DMS153 treated with DMSO at 0.1 percent for 48 hours (cell line): ENCODE data around the gene ETS1.

ENCODE experiments used
- DNase-seq: peaks from one replicate; lab custom pipeline; 2025; ENCODE audit not compliant: unreplicated experiment; lab: John Stamatoyannopoulos, UW

ETS1 gene

GRCh38 chr11:128412847-128413791 lies 174.2 kb downstream of the ETS1 start:
- no peak for DNase-seq

GRCh38 chr11:128411812-128412211 lies 175.5 kb downstream of the ETS1 start:
- DNase-seq = no peak

DNA sequence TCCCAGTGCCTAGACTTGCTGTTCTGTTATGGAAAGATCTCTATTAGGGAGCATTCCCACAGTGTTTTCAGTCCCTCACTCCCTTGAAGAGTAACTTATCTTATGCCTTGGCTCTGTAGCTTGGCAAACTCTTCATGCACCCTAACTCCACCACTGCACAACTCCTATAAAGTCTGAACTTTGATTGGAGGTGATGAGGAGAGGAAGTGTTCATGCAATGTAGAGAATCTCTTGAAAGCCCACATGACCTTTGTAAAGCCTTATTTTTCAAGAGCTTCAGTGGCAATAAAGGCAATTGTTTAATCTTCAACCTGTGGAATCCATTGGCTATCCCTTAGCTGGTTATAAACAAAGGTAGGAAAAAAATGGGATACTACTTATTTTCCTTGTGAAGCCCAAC lies 176.2 kb downstream of the ETS1 start:
- no peak for DNase-seq

DNA sequence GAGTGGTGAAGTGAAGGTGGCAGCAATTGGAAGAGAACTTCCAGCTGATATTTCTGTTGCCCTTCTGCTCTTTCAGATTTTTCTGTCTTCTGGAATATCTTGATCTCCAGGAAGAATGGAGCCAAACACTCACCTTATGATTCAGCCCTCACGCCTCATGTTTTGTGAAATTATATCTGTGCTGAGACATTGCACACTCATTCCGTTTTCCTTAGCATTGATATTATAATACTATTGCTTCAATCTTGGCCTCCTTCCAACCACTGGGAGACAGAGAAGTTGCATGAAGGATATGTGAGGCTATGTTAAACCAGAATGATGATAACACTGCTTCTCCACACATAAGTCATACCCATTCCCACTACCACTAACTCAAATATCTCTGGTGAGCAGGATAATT lies 177.9 kb downstream of the ETS1 start:
- no peak for DNase-seq
